Measurements from ENCODE around the gene SGSM2. TPM values are rescaled to one million over a fixed set of nuclear protein-coding genes. Genes with fewer than 3 reads are reported as not detected.

The SGSM2 gene
- total RNA-seq, 4 donors from 2014 or later = 42.6 to 97.1 (median 56.5) TPM

DNA sequence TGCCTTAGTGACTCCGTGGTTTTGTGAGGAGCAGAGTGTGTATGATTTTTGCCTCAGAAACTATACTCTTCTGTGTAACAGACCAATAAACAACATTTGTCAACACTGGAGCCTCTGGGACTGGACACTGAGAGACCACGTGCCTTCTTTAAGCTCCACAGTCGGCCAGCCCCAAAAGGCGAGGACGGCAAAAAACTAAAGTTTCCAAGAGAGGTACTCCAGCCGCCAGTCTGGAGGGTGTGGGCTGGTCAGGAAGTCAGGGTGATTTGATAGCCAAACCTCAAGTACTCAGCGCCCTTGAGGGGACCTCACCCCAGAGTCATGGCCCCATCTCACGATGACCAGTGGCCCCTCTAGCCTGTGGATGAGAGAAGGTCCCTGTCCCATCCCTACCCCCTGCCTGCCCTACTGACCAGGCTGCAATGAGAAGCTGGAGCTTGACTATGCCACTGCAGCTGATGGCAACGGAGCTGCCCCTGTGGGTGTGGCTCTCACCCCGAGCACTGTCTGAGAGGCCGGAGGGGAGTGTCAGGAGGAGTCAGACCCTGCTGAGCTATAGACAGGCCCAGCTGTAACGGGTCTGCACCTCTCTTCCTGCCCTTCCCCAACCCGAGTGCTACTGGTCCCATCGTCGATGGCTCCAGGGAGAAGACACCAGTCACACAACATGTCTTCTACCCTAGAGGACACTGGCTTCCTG lies 43.8 kb downstream of the SGSM2 start:
- TF ChIP-seq POLR2A (IDR thresholded peaks at IDR 0.05) (no peak), CTCF (IDR thresholded peaks at IDR 0.05) (no peak)
- DNase-seq (ENCODE audit: low spot score in 2 of 2) = no peak
- intact Hi-C loops (cut with DNase I; ENCODE audit: low total_unique reads) = loop anchor here (2.0 kb wide), 1 partner anchor 34 kb away; no protein-coding TSS in a partner anchor
- H3K4me3 ChIP-seq (ENCODE audit: low read depth, poor library complexity, severe bottlenecking) = no peak overlapping the region
- 73 to 77% methylated on average over 13 to 15 of the region's 15 CpGs for WGBS, 2 donors

- DNase-seq (ENCODE audit: low spot score in 2 of 2) = no peak
- intact Hi-C loops (cut with DNase I; ENCODE audit: low total_unique reads) = no loop called here
- TF ChIP-seq CTCF (IDR thresholded peaks at IDR 0.05) = no peak
- TF ChIP-seq POLR2A (IDR thresholded peaks at IDR 0.05) = no peak
- H3K4me3 ChIP-seq (ENCODE audit: low read depth, poor library complexity, severe bottlenecking) = no peak overlapping the region
- 83 to 90% methylated on average over 11 of the region's 11 CpGs for WGBS, 2 donors
Observed at GRCh38 chr17:2383628-2384167, 46.4 kb downstream of the SGSM2 start.

GRCh38 chr17:2384439-2385127 lies 47.3 kb downstream of the SGSM2 start:
- intact Hi-C loops (cut with DNase I; ENCODE audit: low total_unique reads) = no loop called here
- 67 to 70% methylated on average over 22 of the region's 22 CpGs for WGBS, 2 donors
- no peak overlapping the region for H3K4me3 ChIP-seq (ENCODE audit: low read depth, poor library complexity, severe bottlenecking)
- TF ChIP-seq CTCF (IDR thresholded peaks at IDR 0.05) (no peak), POLR2A (IDR thresholded peaks at IDR 0.05) (no peak)
- DNase-seq (ENCODE audit: low spot score in 2 of 2) = no peak

- 75 to 76% methylated on average over 18 of the region's 18 CpGs for WGBS, 2 donors
- no peak for TF ChIP-seq CTCF (IDR thresholded peaks at IDR 0.05)
- TF ChIP-seq POLR2A (IDR thresholded peaks at IDR 0.05) = no peak
- no peak for DNase-seq (ENCODE audit: low spot score in 2 of 2)
- H3K4me3 ChIP-seq (ENCODE audit: low read depth, poor library complexity, severe bottlenecking) = no peak overlapping the region
- intact Hi-C loops (cut with DNase I; ENCODE audit: low total_unique reads) = no loop called here
Observed at GRCh38 chr17:2385240-2386210, 48.2 kb downstream of the SGSM2 start.

- no peak overlapping the region for H3K4me3 ChIP-seq (ENCODE audit: low read depth, poor library complexity, severe bottlenecking)
Observed at GRCh38 chr17:2386400-2387085, 49.2 kb downstream of the SGSM2 start.

More at GRCh38 chr17:2386400-2387085, 49.2 kb downstream of the SGSM2 start:
- intact Hi-C loops (cut with DNase I; ENCODE audit: low total_unique reads) = no loop called here
- WGBS, 2 donors = 72 to 80% methylated on average over 18 to 22 of the region's 22 CpGs
- DNase-seq (ENCODE audit: low spot score in 2 of 2) = no peak
- TF ChIP-seq CTCF (IDR thresholded peaks at IDR 0.05) = no peak
- TF ChIP-seq POLR2A (IDR thresholded peaks at IDR 0.05) = no peak

All from lower leg skin (tissue), 4 donors.